GM12878 (cell line): ENCODE results near the gene SLC1A2. TPM values are rescaled to one million over a fixed set of nuclear protein-coding genes. Genes with fewer than 3 reads are reported as not detected.

Experiments
- ATAC-seq: fragments of 200-7000 bp; cut with Tn5 transposase; 3 replicates; pipeline ENCODE4 v1.9.1; 2020; ENCODE audit warnings: mild to moderate bottlenecking, moderate library complexity
- BruUV-seq: library from RNA; stranded (reverse); fragments of 400-500 nt; replicated peaks from 2 replicates; lab custom pipeline; 2021; lab: Mats Ljungman, UMichigan
- CTCF ChIA-PET: fragments of 300-600 bp; sonication (Branson Sonifier 250); formaldehyde crosslinking; extraction: SDS; loops from one replicate; lab custom pipeline; 2021; ENCODE audit warnings: inconsistent platforms; lab: Yijun Ruan, JAX
- POLR2A ChIA-PET: fragments of 350-600 bp; formaldehyde crosslinking; extraction: SDS; loops from one replicate; lab custom pipeline; 2021; ENCODE audit warnings: inconsistent platforms; lab: Charles Lee
- RAD21 ChIA-PET: fragments of 300-600 bp; sonication (Branson Sonifier 250); formaldehyde crosslinking; loops from one replicate; lab custom pipeline; 2023; ENCODE audit warnings: antibody characterized with exemption; ENCODE audit not compliant: unreplicated experiment; lab: Charles Lee
- SMC1A ChIA-PET: fragments of 300-600 bp; sonication (Branson Sonifier 250); formaldehyde crosslinking; loops from one replicate; lab custom pipeline; 2023; ENCODE audit not compliant: unreplicated experiment, uncharacterized antibody; lab: Charles Lee
- DNase-seq: peaks from one replicate; pipeline ENCODE4 v3.0.0-alpha.2; 2011; ENCODE audit warnings: low read depth, low spot score
- FAIRE-seq: peaks from 3 replicates; lab custom pipeline; 2011; peaks lifted over from hg19 to GRCh38; lab: Jason Lieb, UNC
- H2AFZ ChIP-seq: 2 replicates; pipeline ENCODE4 v1.6.0; 2011; ENCODE audit warnings: low read depth, low read length, control low read depth; ENCODE audit not compliant: control insufficient read depth
- H3K27ac ChIP-seq: 2 replicates; pipeline ENCODE4 v1.5.1; 2011; ENCODE audit warnings: control low read depth; ENCODE audit not compliant: control insufficient read depth, insufficient read depth
- H3K27me3 ChIP-seq, 2 experiments: replicated peaks in 1 of 2; 2 replicates each; pipeline versions ENCODE4 v1.6.0 to v1.6.1; 2011; ENCODE audit warnings: low read length in 1 of 2; ENCODE audit not compliant: control insufficient read depth in 2 of 2, insufficient read depth in 2 of 2
- H3K36me3 ChIP-seq, 2 experiments: 2 replicates each; pipeline ENCODE4 v1.5.1; 2011; ENCODE audit warnings: low read length in 1 of 2; ENCODE audit not compliant: control insufficient read depth in 2 of 2, insufficient read depth in 2 of 2
- H3K4me1 ChIP-seq: 2 replicates; pipeline ENCODE4 v1.6.1; 2011; ENCODE audit warnings: mild to moderate bottlenecking, low read length, moderate library complexity, mixed read lengths; ENCODE audit not compliant: control insufficient read depth, insufficient read depth
- H3K4me2 ChIP-seq: 2 replicates; pipeline ENCODE4 v1.6.0; 2011; ENCODE audit warnings: control low read depth; ENCODE audit not compliant: control insufficient read depth, insufficient read depth
- H3K4me3 ChIP-seq: fragments of 200-600 bp; sonication (generic); 2 replicates; pipeline ENCODE4 v1.5.1; 2016
- H3K79me2 ChIP-seq: 2 replicates; pipeline ENCODE4 v1.6.0; 2011; ENCODE audit warnings: low read length; ENCODE audit not compliant: control insufficient read depth, insufficient read depth
- H3K9ac ChIP-seq: 2 replicates; pipeline ENCODE4 v1.8.0; 2011; ENCODE audit warnings: low read length, control low read depth, mixed read lengths; ENCODE audit not compliant: control insufficient read depth, insufficient read depth
- H3K9me3 ChIP-seq: replicated peaks from 3 replicates; pipeline ENCODE4 v1.5.1; 2011; ENCODE audit warnings: mild to moderate bottlenecking, low read length; ENCODE audit not compliant: control insufficient read depth, insufficient read depth
- H4K20me1 ChIP-seq: 2 replicates; pipeline ENCODE4 v1.6.0; 2011; ENCODE audit not compliant: control insufficient read depth, insufficient read depth
- CBX5 ChIP-seq: sonication (generic); IDR thresholded peaks from 2 replicates; pipeline ENCODE4 v1.6.1; 2016; ENCODE audit warnings: low read depth, moderate library complexity, mild to moderate bottlenecking, inconsistent platforms
- CHD1 ChIP-seq: IDR thresholded peaks from 2 replicates; pipeline ENCODE4 v1.6.1; 2012; ENCODE audit warnings: low read depth, low read length, improper control_type of control experiment
- CREM ChIP-seq: IDR thresholded peaks from 2 replicates; pipeline ENCODE4 v1.6.1; 2014; ENCODE audit warnings: antibody characterized with exemption, low read depth
- EP300 ChIP-seq, 2 experiments: fragments of 150-350 bp in 1 of 2; IDR thresholded peaks; 2 replicates each; pipeline ENCODE4 v1.6.1; 2011 to 2012; ENCODE audit warnings: low read depth in 2 of 2, low read length in 2 of 2, borderline replicate concordance in 1 of 2, improper control_type of control experiment in 1 of 2, inconsistent platforms in 1 of 2; ENCODE audit not compliant: control insufficient read depth in 1 of 2
- ETV6 ChIP-seq, 2 experiments: fragments of 450-650 bp in 1 of 2; IDR thresholded peaks in 1 of 2; conservative IDR thresholded peaks in 1 of 2; 2 replicates each; pipeline ENCODE4 v1.6.1; 2014; ENCODE audit warnings: antibody characterized with exemption in 1 of 2, borderline replicate concordance in 1 of 2, low read depth in 1 of 2, mild to moderate bottlenecking in 1 of 2, moderate library complexity in 1 of 2
- KLF5 ChIP-seq: fragments of 450-650 bp; IDR thresholded peaks from 2 replicates; pipeline ENCODE4 v1.6.1; 2014; ENCODE audit warnings: mild to moderate bottlenecking; ENCODE audit not compliant: partially characterized antibody
- MTA2 ChIP-seq: fragments of 450-650 bp; IDR thresholded peaks from 2 replicates; pipeline ENCODE4 v1.6.1; 2016; ENCODE audit warnings: low read depth, mild to moderate bottlenecking, moderate library complexity
- NR2C1 ChIP-seq: fragments of 450-650 bp; IDR thresholded peaks from 2 replicates; pipeline ENCODE4 v1.6.1; 2017; ENCODE audit warnings: antibody characterized with exemption, mild to moderate bottlenecking, moderate library complexity
- NRF1 ChIP-seq: conservative IDR thresholded peaks from 2 replicates; pipeline ENCODE4 v1.6.1; 2011; ENCODE audit warnings: mild to moderate bottlenecking, low read depth, low read length, improper control_type of control experiment
- RCOR1 ChIP-seq: conservative IDR thresholded peaks from 2 replicates; pipeline ENCODE4 v1.6.1; 2012; ENCODE audit warnings: low read depth, low read length, improper control_type of control experiment
- SP1 ChIP-seq: IDR thresholded peaks from one replicate; pipeline ENCODE4 v1.6.1; 2011; ENCODE audit warnings: low read depth, low read length
- SPI1 ChIP-seq: IDR thresholded peaks from 2 replicates; pipeline ENCODE4 v1.6.1; 2011; ENCODE audit warnings: low read depth, mild to moderate bottlenecking, low read length, moderate library complexity, borderline replicate concordance; ENCODE audit not compliant: insufficient read depth
- STAT1 ChIP-seq: fragments of 450-650 bp; conservative IDR thresholded peaks from 2 replicates; pipeline ENCODE4 v1.6.1; 2014; ENCODE audit warnings: antibody characterized with exemption, mild to moderate bottlenecking
- STAT3 ChIP-seq: IDR thresholded peaks from 2 replicates; pipeline ENCODE4 v1.6.1; 2011; ENCODE audit warnings: low read depth, low read length, improper control_type of control experiment
- SUPT20H ChIP-seq: IDR thresholded peaks from 2 replicates; pipeline ENCODE4 v1.6.1; 2011; ENCODE audit warnings: low read depth, mild to moderate bottlenecking, low read length, moderate library complexity, borderline replicate concordance; ENCODE audit not compliant: control insufficient read depth
- WRNIP1 ChIP-seq: IDR thresholded peaks from 2 replicates; pipeline ENCODE4 v1.6.1; 2011; ENCODE audit warnings: low read depth, low read length, improper control_type of control experiment, borderline replicate concordance
- YBX1 ChIP-seq: fragments of 450-650 bp; IDR thresholded peaks from 2 replicates; pipeline ENCODE4 v1.6.1; 2016; ENCODE audit warnings: antibody characterized with exemption
- ZBTB11 ChIP-seq: fragments of 450-650 bp; formaldehyde crosslinking; IDR thresholded peaks from 2 replicates; pipeline ENCODE4 v1.5.0; 2022; ENCODE audit warnings: mild to moderate bottlenecking, missing genetic modification characterization
- WGBS: methylation state at CpG from one replicate; pipeline ENCODE4 v1.1.6; 2016; ENCODE audit warnings: low lambda C conversion rate; ENCODE audit not compliant: insufficient replicate concordance, insufficient coverage; ENCODE audit errors: missing lambda C conversion rate; 5-methylcytosine and 5-hydroxymethylcytosine counted together
- in situ Hi-C: fragments of 300-500 bp; cut with MboI; formaldehyde crosslinking; loops from 9 replicates; pipeline ENCODE4 v1.14.3; 2018; ENCODE audit warnings: mixed read lengths
- intact Hi-C: fragments of 100-400 bp; cut with micrococcal nuclease; formaldehyde crosslinking; loops from one replicate; pipeline ENCODE4 v1.14.2; 2022; ENCODE audit not compliant: unreplicated experiment
- polyA plus RNA-seq, 11 experiments: library from polyadenylated mRNA; depleted of rRNA in 4 of 11; unstranded in 6 of 11; stranded (reverse) in 5 of 11; fragments of >200 nt; fragmentation: Nextera tagmentation in 4 of 11; fragmentation: Illumina TruSeq in 1 of 11; extraction: Ambion mirVana in 4 of 11; extraction: Trizol in 1 of 11; gene quantifications; 1 replicate in 1 of 11; 2 replicates in 10 of 11; pipeline versions ENCODE4 v1.2.1 to v1.2.3, GENCODE V29; 2011 to 2016; ENCODE audit warnings: inconsistent platforms in 2 of 11, missing spikeins in 2 of 11, low read depth in 1 of 11
- total RNA-seq, 4 experiments: library from RNA; depleted of rRNA in 3 of 4; stranded (reverse); fragments of >200 nt in 3 of 4; fragmentation: Illumina TruSeq in 1 of 4; extraction: Trizol in 1 of 4; gene quantifications; 2 replicates each; pipeline versions ENCODE4 v1.2.1 to v1.2.3, GENCODE V29; 2013 to 2021

Gene SLC1A2
- total and polyA plus RNA-seq, 10 of the 15 experiments (the other 5 are each of a cell fraction or from before 2014, with no cell fraction given): 0.01 to 0.84 (median 0.22) TPM; not detected in 1

DNA sequence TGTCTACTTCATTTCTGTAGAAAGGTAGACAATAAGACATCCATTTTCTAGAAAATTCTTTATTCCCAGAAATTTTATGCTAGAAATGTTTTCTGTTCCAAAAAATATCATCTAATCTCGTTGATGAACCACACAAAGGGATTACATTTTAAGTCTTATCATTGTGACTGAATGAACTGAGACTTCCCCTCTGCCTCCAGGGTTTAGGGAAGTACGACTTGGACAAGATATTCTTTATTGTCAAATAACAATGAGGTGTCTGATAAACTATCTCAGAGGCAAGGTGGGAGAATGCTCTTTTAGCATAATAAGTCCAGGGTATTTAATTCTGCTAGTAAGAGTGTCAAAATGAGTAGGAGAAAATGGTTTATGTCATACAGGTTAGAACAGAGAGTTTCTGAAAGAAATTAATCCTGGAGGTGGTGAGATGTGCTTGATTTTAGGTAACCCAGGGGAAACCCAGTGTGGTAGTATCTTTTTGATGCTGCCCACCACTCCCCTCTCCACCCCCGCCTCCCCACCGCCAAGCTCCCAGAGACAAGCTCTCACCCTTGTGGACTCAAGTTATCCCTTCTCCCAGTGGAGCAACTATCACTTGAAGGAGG lies 179.8 kb downstream of the SLC1A2 start (continued):
- TF ChIP-seq RCOR1: no peak
- no peak for TF ChIP-seq CBX5
- TF ChIP-seq YBX1: no peak
- no peak for TF ChIP-seq STAT3
- no peak for TF ChIP-seq CREM
- peak; percentile 27; the same call in 1 of the 2 replicates for TF ChIP-seq SPI1
- peak; percentile 61 for TF ChIP-seq MTA2
- peak; percentile 23 to 28; a peak in 1 of 4 replicates for TF ChIP-seq EP300 (IDR thresholded peaks at IDR 0.05; ENCODE audit: borderline replicate concordance in 1 of 2, control insufficient read depth in 1 of 2, low read depth in 2 of 2, low read length in 2 of 2)

GRCh38 chr11:35238882-35239281 lies 180.5 kb downstream of the SLC1A2 start:
- BruUV-seq: no TSS peak
- POLR2A ChIA-PET: no interaction called here
- TF ChIP-seq KLF5: no peak
- no peak for TF ChIP-seq ZBTB11
- no peak for TF ChIP-seq SP1
- TF ChIP-seq ETV6 (conservative IDR thresholded peaks at IDR 0.05 in 1 of 2, IDR thresholded peaks at IDR 0.05 in 1 of 2; ENCODE audit: borderline replicate concordance in 1 of 2, low read depth in 1 of 2): no peak
- no peak for TF ChIP-seq CHD1
- no peak for TF ChIP-seq NRF1
- no peak for TF ChIP-seq WRNIP1
- TF ChIP-seq SUPT20H: no peak
- TF ChIP-seq NR2C1: no peak
- no peak for TF ChIP-seq STAT1

More at GRCh38 chr11:35238882-35239281, 180.5 kb downstream of the SLC1A2 start:
- Histone ChIP-seq H3K27me3 (no peaks in the 10 kb centered on the region), H3K9me3 (no peaks in the 10 kb centered on the region), H3K4me1 (peaks cover 19% of the 10 kb centered on the region), H4K20me1 (no peaks in the 10 kb centered on the region), H3K4me2 (no peak overlapping the region; the same call in 1 of the 2 replicates), H3K4me3 (no peak overlapping the region), H3K27ac (no peak overlapping the region), H3K9ac (no peak overlapping the region), H2AFZ (no peak overlapping the region), H3K36me3 (no peaks in the 10 kb centered on the region), H3K79me2 (no peaks in the 10 kb centered on the region)
- peak; percentile 14; the same call in 2 of the 3 replicates for ATAC-seq
- in situ Hi-C loops: loop anchor here (5.0 kb wide), 2 partner anchors 242 to 317 kb away; no protein-coding TSS in a partner anchor
- ChIA-PET RAD21 (interaction anchor here (0.6 to 7.4 kb wide), 20 partner anchors 18 to 319 kb away, joined by 3 to 79 read pairs (median 4); no protein-coding TSS in a partner anchor), CTCF (interaction anchor here (0.6 to 11.7 kb wide), 27 partner anchors 8 to 316 kb away, joined by 3 to 98 read pairs (median 4); no protein-coding TSS in a partner anchor), SMC1A (interaction anchor here (0.7 to 6.5 kb wide), 32 partner anchors 17 to 321 kb away, joined by 3 to 64 read pairs (median 4); no protein-coding TSS in a partner anchor)
- 0% methylated on average over 1 of the region's 1 CpG for WGBS
- FAIRE-seq: no peak
- DNase-seq: no peak
- intact Hi-C loops: loop anchor here (1.0 to 5.0 kb wide), 5 partner anchors 66 to 313 kb away; no protein-coding TSS in a partner anchor
